Right hindlimb (tissue), 1 donor: ENCODE measurements around the gene LRRTM2.

Source experiments
- DNase-seq: peaks from one replicate; pipeline ENCODE4 v3.0.0-alpha.2; 2018

Gene LRRTM2

GRCh38 chr5:138883211-138883610 is 8.1 kb upstream of the LRRTM2 start:
- no peak for DNase-seq

- DNase-seq: no peak
Observed at GRCh38 chr5:138878437-138879235, 3.5 kb upstream of the LRRTM2 start.

GRCh38 chr5:138876811-138877210 is 1.7 kb upstream of the LRRTM2 start:
- no peak for DNase-seq

- no peak for DNase-seq
Observed at GRCh38 chr5:138875946-138876345, 811 bp upstream of the LRRTM2 start.

- no peak for DNase-seq
Observed at GRCh38 chr5:138875552-138875875, 379 bp upstream of the LRRTM2 start.

- no peak for DNase-seq
Observed at GRCh38 chr5:138874241-138874640, 894 bp downstream of the LRRTM2 start.

GRCh38 chr5:138873466-138874221 is 1.5 kb downstream of the LRRTM2 start:
- no peak for DNase-seq

- DNase-seq: no peak
Observed at GRCh38 chr5:138872841-138873465, 2.2 kb downstream of the LRRTM2 start.

- DNase-seq: no peak
Observed at GRCh38 chr5:138870611-138871010, 4.5 kb downstream of the LRRTM2 start.

GRCh38 chr5:138869763-138870500 is 5.2 kb downstream of the LRRTM2 start:
- no peak for DNase-seq

GRCh38 chr5:138869038-138869437 is 6.1 kb downstream of the LRRTM2 start:
- DNase-seq: no peak

GRCh38 chr5:138867011-138867410 is 8.1 kb downstream of the LRRTM2 start:
- no peak for DNase-seq

- no peak for DNase-seq
Observed at GRCh38 chr5:138853132-138853531, 22.0 kb downstream of the LRRTM2 start.

GRCh38 chr5:138850865-138851435 is 24.2 kb downstream of the LRRTM2 start:
- no peak for DNase-seq

GRCh38 chr5:138849882-138850281 is 25.3 kb downstream of the LRRTM2 start:
- no peak for DNase-seq

GRCh38 chr5:138849439-138849838 is 25.7 kb downstream of the LRRTM2 start:
- DNase-seq: no peak

- DNase-seq: no peak
Observed at GRCh38 chr5:138844812-138845513, 30.2 kb downstream of the LRRTM2 start.

GRCh38 chr5:138844125-138844461 is 31.0 kb downstream of the LRRTM2 start:
- DNase-seq: no peak

- DNase-seq: no peak
Observed at GRCh38 chr5:138843316-138844124, 31.6 kb downstream of the LRRTM2 start.

- DNase-seq: no peak
Observed at GRCh38 chr5:138841531-138841930, 33.6 kb downstream of the LRRTM2 start.

- no peak for DNase-seq
Observed at GRCh38 chr5:138840103-138840502, 35.0 kb downstream of the LRRTM2 start.
